Ectodermal cell (in vitro differentiated cells): ENCODE measurements around the gene CELF6.

Source experiments
- H3K27ac ChIP-seq: 2 replicates; pipeline ENCODE4 v1.7.0; 2013; ENCODE audit warnings: mild to moderate bottlenecking, low read depth, low read length; ENCODE audit not compliant: insufficient read depth, poor library complexity, severe bottlenecking
- H3K27me3 ChIP-seq: 2 replicates; pipeline ENCODE4 v1.7.0; 2013; ENCODE audit warnings: mild to moderate bottlenecking, low read length; ENCODE audit not compliant: insufficient read depth, control insufficient read depth, poor library complexity, severe bottlenecking
- H3K36me3 ChIP-seq: one replicate; pipeline ENCODE4 v1.7.0; 2013; ENCODE audit warnings: low read length; ENCODE audit not compliant: control insufficient read depth, insufficient read depth
- H3K4me1 ChIP-seq: one replicate; pipeline ENCODE4 v1.7.0; 2013; ENCODE audit warnings: low read length; ENCODE audit not compliant: control insufficient read depth, insufficient read depth
- H3K4me3 ChIP-seq: 2 replicates; pipeline ENCODE4 v1.7.0; 2013; ENCODE audit warnings: low read depth, low read length, control low read depth; ENCODE audit not compliant: insufficient read depth
- H3K9me3 ChIP-seq: 2 replicates; pipeline ENCODE4 v1.7.0; 2013; ENCODE audit warnings: mild to moderate bottlenecking, low read length, moderate library complexity; ENCODE audit not compliant: control insufficient read depth
- WGBS, 2 experiments: methylation state at CpG; one replicate each; pipeline ENCODE4 v1.1.7; 2013; ENCODE audit warnings: missing lambda C conversion rate in 2 of 2; 5-methylcytosine and 5-hydroxymethylcytosine counted together

Gene CELF6

DNA sequence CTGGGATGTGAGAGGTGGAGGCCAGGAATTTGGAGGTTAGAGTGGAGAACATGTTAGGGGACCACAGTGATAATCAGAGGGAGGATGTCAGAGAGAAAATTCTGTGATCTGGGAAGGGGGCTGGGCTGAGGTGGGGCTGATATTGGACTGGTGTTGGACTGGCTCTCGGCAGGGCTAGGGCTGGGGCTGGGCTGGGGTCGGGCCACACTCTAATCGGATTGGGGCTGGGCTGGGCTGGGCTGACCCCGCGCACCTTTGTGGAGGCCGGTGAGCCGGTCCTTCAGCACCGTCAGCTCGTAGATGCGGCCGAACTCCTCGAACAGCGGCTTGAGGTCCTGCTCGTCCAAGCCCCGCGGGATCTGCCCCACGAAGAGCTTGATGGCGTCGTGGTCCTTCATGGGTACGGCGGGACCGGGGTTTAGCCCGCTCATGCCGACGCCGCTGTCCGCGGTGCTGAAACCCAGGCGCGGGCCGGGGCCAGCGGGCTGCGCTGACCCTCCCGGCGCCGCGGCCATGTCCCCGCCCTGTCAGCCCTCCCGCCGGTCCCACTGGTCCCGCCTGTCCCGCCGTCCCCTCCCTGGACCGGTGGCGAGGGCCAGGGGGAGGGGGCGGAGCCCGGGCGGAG, 485 bp downstream of the CELF6 start:
- Histone ChIP-seq H3K9me3 (no peaks in the 10 kb centered on the region), H3K27me3 (peaks cover 48% of the 10 kb centered on the region), H3K4me1 (no peaks in the 10 kb centered on the region), H3K36me3 (no peaks in the 10 kb centered on the region), H3K4me3 (peak overlapping the region; percentile 8), H3K27ac (no peak overlapping the region)
- 7 to 8% methylated on average over 41 to 45 of the region's 48 CpGs for WGBS, 2 experiments

DNA sequence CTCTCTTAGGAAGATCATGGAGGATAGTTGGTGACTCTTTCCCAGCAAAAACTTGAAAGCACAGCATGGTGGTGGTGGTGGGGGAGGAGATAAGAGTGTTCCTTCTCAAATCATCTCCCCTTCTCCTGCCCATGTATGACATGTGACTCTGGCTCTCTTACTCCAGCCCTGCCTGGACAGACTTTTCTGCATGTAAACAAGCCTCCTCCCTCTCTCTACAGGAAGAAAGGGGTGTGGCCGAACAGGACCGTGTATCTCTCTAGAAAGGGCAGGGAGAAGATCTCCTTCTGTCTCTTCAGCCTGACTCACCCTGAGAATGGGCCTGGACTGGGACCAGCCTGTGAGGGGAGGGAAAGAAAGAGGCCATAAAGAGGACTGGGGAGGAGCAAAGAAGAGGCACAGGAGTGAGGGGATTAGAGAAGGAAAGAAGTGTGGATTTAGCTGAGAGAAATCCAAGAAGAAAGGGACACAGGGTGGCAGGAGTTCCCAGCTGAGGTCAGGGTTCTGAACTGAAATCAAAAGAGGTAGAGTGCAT, 1.5 kb downstream of the CELF6 start:
- Histone ChIP-seq H3K4me1 (no peaks in the 10 kb centered on the region), H3K27me3 (peaks cover 48% of the 10 kb centered on the region), H3K9me3 (no peaks in the 10 kb centered on the region), H3K36me3 (no peaks in the 10 kb centered on the region), H3K27ac (no peak overlapping the region), H3K4me3 (no peak overlapping the region)
- WGBS, 2 experiments, result 27 to 39% methylated on average over 2 of the region's 2 CpGs

DNA sequence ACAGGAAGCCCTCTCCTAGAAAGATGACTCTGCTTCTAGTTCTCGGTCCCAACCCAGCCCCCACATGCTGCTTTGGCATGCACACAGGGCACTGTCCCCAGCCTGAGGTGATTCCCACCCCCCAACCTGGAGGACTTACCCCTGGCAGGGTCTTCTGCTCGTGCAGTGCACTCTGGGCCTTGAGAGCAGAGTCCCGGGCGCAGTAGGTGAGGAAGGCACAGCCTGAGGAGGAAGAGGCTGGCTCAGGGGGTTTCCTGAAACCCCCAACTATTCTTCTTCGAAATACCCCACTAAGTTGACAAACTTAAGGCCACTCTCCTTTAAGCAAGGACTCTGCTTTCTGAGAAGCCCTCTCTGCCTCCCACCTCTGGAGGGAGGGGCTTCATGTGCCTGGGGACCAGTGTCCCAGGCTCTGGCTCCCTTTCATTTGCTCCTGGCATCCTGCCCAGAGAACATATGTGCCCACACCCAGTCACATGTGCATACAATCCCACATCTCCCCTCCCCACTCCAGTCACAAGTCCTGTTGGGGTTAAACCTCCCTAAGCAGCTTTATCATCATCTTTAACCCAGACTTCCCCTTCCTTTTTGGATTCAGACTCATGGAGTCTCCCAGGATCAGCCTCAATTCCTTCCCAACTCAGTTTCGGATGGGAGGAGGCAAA, 4.1 kb downstream of the CELF6 start:
- Histone ChIP-seq H3K36me3 (no peaks in the 10 kb centered on the region), H3K4me1 (no peaks in the 10 kb centered on the region), H3K27ac (no peak overlapping the region), H3K4me3 (no peak overlapping the region), H3K27me3 (peaks cover 47% of the 10 kb centered on the region), H3K9me3 (no peaks in the 10 kb centered on the region)
- WGBS, 2 experiments, result 74 to 83% methylated on average over 6 of the region's 6 CpGs

DNA sequence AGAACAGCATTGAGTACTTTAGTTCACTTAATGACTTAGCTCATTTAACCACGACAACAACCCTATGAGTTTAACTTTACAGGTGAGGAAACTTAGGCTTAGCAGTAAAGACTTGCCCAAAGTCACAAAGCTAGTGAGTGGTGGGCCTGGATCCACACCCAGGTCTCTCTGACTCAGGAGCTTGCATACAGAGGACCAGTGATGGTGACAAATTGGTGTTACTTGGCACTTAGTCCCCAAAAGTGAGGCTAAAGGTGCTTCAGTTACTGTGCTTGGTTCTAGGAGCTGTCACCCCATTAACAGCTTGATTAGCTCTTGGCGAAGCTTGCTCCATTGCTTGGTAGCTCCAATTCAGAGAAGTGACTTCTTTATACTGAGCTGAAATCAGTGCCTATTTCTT, 6.1 kb downstream of the CELF6 start:
- Histone ChIP-seq H3K27ac (no peak overlapping the region), H3K36me3 (no peaks in the 10 kb centered on the region), H3K9me3 (no peaks in the 10 kb centered on the region), H3K4me3 (no peak overlapping the region), H3K4me1 (no peaks in the 10 kb centered on the region), H3K27me3 (peaks cover 35% of the 10 kb centered on the region)
- 89 to 94% methylated on average over 2 of the region's 2 CpGs for WGBS, 2 experiments

DNA sequence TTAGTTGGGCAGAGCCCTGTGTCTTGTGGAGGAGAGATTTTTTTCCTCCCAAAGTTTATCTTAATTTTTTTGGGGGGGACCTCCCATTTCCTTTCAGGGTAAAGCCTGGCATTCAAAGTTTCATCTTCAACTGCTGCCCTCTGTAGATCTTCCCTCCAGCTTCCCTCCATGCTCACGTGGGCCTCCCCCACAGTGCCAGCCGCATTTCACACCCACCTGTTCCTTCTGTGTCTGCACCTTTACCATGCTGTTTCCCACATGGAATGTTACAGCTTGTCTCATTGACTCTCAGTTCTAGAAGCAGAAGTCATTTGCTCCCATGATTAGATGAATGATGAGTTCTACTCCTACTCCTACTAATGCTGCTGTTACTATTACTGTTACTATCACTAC, 6.5 kb downstream of the CELF6 start:
- no peak overlapping the region for H3K27ac ChIP-seq
- no peaks in the 10 kb centered on the region for H3K4me1 ChIP-seq
- H3K9me3 ChIP-seq, result no peaks in the 10 kb centered on the region
- H3K4me3 ChIP-seq, result no peak overlapping the region
- WGBS, 2 experiments, result 83 to 91% methylated on average over 2 of the region's 2 CpGs
- H3K36me3 ChIP-seq, result no peaks in the 10 kb centered on the region
- peaks cover 31% of the 10 kb centered on the region for H3K27me3 ChIP-seq

DNA sequence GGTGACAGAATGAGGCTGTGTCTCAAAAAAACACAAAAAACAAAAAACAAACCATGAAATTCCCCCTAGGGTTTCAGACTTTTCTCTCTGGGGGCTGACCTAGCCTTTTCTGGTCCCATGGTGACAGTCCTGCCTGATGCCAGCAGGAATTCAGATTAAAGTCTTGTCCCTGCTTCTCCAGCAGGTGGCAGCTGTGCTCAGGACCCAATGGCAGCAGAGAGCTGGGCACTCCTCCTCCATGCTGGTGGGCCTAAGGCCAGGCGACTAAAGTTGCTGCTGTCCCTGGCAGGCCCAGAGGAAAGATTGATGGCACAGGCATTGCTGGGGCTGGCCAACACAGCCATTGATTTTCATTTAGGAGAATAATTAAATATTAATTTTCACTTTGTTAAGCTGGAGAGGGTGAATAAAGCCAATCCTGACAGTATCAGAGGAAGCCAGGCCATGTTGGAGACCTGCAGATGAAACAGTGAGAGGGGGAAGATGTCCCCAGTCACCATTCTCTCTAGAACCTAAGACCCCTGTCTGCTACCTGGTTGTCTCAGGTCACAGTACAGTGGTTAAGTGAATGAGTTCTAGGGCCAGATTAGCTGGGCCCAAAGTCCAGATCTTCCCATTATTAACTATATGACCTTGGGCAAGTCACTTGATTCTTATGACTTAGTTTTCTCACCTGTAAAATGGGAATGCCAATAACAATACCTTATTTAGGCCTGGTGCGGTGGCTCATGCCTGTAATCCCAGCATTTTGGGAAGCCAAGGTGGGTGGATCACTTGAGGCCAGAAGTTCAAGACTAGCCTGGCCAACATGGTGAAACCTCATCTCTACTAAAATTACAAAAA, 7.1 kb downstream of the CELF6 start:
- 58% methylated on average over 2 of the region's 2 CpGs for WGBS, 2 experiments
- H3K4me3 ChIP-seq, result no peak overlapping the region
- no peaks in the 10 kb centered on the region for H3K36me3 ChIP-seq
- H3K4me1 ChIP-seq, result no peaks in the 10 kb centered on the region
- H3K27ac ChIP-seq, result no peak overlapping the region
- H3K27me3 ChIP-seq, result peaks cover 26% of the 10 kb centered on the region
- no peaks in the 10 kb centered on the region for H3K9me3 ChIP-seq

DNA sequence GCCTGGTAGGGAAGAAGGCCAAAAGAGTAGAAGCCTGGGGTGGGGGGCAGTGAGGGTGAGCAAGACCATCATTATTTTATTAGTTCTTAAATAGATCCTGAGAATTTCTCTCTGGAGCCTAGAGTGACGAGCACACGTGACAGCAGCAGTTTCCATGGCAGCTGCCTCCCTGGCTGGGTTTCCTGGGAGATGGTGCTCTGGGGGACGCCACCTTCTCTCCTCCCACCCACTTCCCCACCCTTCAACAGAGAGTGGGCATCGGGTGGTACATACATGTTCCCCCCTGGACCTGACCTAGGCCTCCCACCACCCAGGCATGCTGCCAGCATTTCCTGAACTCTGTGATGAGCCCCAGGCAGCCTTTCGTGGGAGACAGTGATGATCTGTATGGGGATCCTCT, 12.9 kb downstream of the CELF6 start:
- H3K27me3 ChIP-seq, result peaks cover 10% of the 10 kb centered on the region
- H3K4me1 ChIP-seq, result no peaks in the 10 kb centered on the region
- no peak overlapping the region for H3K4me3 ChIP-seq
- H3K27ac ChIP-seq, result no peak overlapping the region
- no peaks in the 10 kb centered on the region for H3K9me3 ChIP-seq
- no peaks in the 10 kb centered on the region for H3K36me3 ChIP-seq
- WGBS, 2 experiments, result 74 to 78% methylated on average over 5 of the region's 5 CpGs

DNA sequence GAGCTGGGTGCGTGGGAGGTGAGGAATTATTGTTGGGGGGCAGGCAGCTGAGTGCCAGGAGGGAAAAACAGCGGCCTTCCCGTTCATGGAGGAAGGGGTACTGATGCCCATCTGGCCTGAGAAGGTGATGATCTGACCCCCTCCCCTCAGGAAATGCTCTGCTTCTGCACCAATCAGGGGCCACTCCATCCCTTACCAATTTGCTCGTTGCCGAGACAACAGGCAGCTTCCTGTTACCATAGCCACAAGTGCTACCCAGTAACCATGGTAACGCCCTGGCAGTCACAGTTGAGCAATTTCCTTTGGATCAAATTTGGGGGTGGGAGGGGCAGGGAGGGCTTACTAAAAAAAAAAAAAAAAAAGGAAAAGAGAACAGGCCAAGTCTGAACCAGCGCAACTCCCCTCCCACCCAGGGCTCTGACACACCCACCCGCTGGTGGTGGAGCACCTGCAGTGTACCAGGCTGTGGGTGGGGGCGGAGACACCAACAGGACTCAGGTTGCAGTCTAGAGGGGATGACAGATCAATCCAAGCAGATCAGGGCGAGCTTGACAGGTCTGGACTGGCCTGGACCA, 13.7 kb downstream of the CELF6 start:
- Histone ChIP-seq H3K4me1 (no peaks in the 10 kb centered on the region), H3K27ac (no peak overlapping the region), H3K36me3 (no peaks in the 10 kb centered on the region), H3K9me3 (no peaks in the 10 kb centered on the region), H3K4me3 (no peak overlapping the region), H3K27me3 (peaks cover 10% of the 10 kb centered on the region)
- 59 to 65% methylated on average over 10 of the region's 10 CpGs for WGBS, 2 experiments

DNA sequence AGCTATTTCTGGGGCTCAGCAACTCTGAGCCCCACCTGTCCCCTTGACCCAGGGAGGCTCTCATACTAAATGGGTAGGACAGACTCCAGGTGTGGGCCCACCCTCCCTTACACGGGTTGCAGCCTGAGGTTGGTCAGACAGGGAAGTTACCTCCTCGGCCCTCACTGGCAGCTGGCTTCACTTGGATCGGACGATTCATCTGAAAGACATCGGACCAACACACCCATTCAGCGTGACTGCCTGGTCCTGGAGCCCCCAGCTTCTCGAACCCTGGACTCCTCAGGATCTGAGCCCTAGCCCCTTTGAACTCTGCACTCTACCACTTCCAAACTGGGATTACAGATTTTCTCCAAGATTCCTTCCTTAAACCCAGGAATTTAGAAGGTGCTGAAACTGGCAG, 15.4 kb downstream of the CELF6 start:
- Histone ChIP-seq H3K27me3 (peaks cover 10% of the 10 kb centered on the region), H3K4me3 (no peak overlapping the region)

DNA sequence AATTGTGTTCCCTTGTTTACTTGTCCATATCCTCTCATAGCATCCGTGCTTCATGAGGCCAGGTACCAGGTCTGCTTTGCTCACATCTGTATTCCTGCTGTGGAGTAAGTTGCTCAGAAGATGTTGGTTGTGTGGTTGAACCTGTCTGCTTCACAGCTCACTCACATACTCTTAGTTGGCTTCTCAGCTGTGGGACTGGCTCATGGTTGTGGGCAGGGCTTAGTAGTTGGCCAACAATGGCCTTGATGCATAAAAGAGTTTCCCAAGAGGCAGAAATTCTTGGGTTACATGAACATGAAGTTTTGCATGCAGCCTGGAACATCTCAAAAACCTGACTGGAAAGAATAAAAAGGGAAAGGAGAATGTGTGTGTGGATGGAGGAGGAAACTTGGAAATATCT, 17.0 kb downstream of the CELF6 start:
- H3K4me3 ChIP-seq, result no peak overlapping the region
- WGBS, 2 experiments, result 38 to 59% methylated on average over 1 of the region's 1 CpG
- no peaks in the 10 kb centered on the region for H3K36me3 ChIP-seq
- H3K9me3 ChIP-seq, result no peaks in the 10 kb centered on the region
- no peaks in the 10 kb centered on the region for H3K4me1 ChIP-seq
- peaks cover 11% of the 10 kb centered on the region for H3K27me3 ChIP-seq
- no peak overlapping the region for H3K27ac ChIP-seq

More for the DNA sequence above, 15.4 kb downstream of the CELF6 start:
- H3K27ac ChIP-seq, result no peak overlapping the region
- no peaks in the 10 kb centered on the region for H3K36me3 ChIP-seq
- 90% methylated on average over 7 of the region's 7 CpGs for whole genome bisulfite sequencing, 2 experiments
- no peaks in the 10 kb centered on the region for H3K9me3 ChIP-seq
- H3K4me1 ChIP-seq, result no peaks in the 10 kb centered on the region
